HFFc6 (cell line): ENCODE data around the gene LVRN. TPM values are rescaled to one million over a fixed set of nuclear protein-coding genes. Genes with fewer than 3 reads are reported as not detected.

ENCODE experiments used
- DNase-seq: peaks from one replicate; pipeline ENCODE4 v3.0.0-alpha.2; 2018
- H3K27ac Mint-ChIP-seq: 2 replicates; pipeline ENCODE4 v1.8.0; 2020; ENCODE audit warnings: mild to moderate bottlenecking, mixed read lengths
- H3K27me3 Mint-ChIP-seq: 2 replicates; pipeline ENCODE4 v1.8.0; 2021; ENCODE audit warnings: mild to moderate bottlenecking, moderate library complexity, mixed read lengths; ENCODE audit not compliant: insufficient read depth
- H3K36me3 Mint-ChIP-seq: 2 replicates; pipeline ENCODE4 v1.8.0; 2021; ENCODE audit warnings: low read depth, mixed read lengths
- H3K4me1 Mint-ChIP-seq: 2 replicates; pipeline ENCODE4 v1.8.0; 2020; ENCODE audit warnings: low read depth, mixed read lengths
- H3K4me3 Mint-ChIP-seq: 2 replicates; pipeline ENCODE4 v1.8.0; 2020; ENCODE audit warnings: mild to moderate bottlenecking, moderate library complexity, mixed read lengths
- H3K9me3 Mint-ChIP-seq: 2 replicates; pipeline ENCODE4 v1.8.0; 2020; ENCODE audit warnings: mild to moderate bottlenecking, mixed read lengths
- total RNA-seq, 6 experiments: library from RNA; stranded (reverse); fragmentation: NEBNext Ultra II Directional; extraction: Animal tissue kit (Norgen Biotek cat#: 25700); gene quantifications; 2 replicates in 1 of 6; 3 replicates in 5 of 6; pipeline ENCODE4 v1.2.3, GENCODE V29; 2021
- TF ChIP-seq, protein P1 (sequence below): fragments of 200-600 bp; sonication (generic); IDR thresholded peaks from 2 replicates; pipeline ENCODE4 v1.5.0; 2021; ENCODE audit warnings: antibody characterized with exemption, mild to moderate bottlenecking

Gene LVRN
- total RNA-seq, 6 experiments from 2014 or later = 0.07 to 0.41 (median 0.16) TPM; not detected in 2

DNA sequence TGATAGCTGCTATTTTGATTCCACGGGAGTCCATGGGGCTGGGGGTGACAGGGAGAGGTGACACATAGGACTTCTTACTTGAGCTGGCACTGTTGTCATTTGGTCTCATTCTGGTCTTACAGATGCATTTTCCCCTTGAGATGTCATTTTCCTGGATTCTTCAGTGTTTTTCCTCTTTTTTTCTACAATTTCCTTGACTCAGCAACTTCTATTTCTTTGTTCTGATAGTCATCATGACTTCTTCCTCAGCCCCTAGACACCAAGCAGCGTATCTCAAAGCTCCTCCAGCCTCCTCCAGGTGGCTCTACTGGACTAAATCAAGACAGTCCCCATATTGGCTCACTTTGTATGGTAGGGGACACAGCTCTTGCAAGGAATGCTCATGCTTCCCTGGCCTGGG, 16.5 kb downstream of the LVRN start:
- Mint-ChIP-seq H3K27me3 (no peaks in the 10 kb centered on the region; the same call in none of the 2 replicates), H3K27ac (peak overlapping the region; percentile 67), H3K9me3 (no peaks in the 10 kb centered on the region), H3K4me1 (peaks cover 44% of the 10 kb centered on the region), H3K4me3 (no peak overlapping the region), H3K36me3 (no peaks in the 10 kb centered on the region)
- no peak for DNase-seq
- TF ChIP-seq, protein P1, sequence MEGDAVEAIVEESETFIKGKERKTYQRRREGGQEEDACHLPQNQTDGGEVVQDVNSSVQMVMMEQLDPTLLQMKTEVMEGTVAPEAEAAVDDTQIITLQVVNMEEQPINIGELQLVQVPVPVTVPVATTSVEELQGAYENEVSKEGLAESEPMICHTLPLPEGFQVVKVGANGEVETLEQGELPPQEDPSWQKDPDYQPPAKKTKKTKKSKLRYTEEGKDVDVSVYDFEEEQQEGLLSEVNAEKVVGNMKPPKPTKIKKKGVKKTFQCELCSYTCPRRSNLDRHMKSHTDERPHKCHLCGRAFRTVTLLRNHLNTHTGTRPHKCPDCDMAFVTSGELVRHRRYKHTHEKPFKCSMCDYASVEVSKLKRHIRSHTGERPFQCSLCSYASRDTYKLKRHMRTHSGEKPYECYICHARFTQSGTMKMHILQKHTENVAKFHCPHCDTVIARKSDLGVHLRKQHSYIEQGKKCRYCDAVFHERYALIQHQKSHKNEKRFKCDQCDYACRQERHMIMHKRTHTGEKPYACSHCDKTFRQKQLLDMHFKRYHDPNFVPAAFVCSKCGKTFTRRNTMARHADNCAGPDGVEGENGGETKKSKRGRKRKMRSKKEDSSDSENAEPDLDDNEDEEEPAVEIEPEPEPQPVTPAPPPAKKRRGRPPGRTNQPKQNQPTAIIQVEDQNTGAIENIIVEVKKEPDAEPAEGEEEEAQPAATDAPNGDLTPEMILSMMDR = no peak

DNA sequence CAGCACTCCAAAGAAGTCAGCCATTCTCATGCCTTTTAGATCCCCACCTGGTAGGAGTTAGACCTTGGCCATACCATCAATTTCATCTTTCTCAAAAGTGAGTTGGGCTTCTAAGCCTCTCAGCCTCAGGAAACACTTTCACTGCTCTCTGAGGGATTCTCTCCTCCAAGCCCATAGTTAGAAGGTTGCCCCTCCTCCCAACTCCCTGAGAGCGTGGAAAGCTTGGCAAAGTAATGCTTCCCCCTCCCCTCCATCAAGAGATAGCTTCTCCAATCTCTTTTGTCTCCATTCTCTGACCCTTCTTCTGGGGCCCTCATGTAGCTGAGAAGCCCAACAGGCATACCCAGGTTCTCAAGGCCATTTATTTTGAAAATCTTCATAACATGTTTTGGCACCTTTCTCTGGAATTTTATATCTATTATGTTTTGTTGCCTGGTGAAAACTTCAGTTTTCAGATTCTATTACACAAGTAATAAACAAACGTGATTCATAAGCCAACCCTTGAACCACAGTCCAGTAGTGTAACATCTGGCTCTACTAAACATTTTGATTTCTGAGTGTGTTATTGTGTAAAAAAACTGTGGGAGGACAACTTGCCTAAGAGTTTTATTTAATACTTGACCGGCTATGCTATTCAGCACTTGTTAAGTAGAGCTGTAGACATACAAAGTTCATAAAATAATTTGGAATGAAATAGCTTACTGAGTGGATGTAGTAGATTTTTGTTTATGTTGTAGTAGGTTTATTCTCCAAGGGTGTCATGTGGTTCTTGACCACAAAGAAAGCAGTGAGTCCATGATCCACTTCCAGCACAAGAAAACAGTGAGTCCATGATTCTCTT, 17.1 kb downstream of the LVRN start:
- no peaks in the 10 kb centered on the region for H3K36me3 Mint-ChIP-seq
- TF ChIP-seq, protein P1 = no peak
- no peaks in the 10 kb centered on the region; the same call in none of the 2 replicates for H3K27me3 Mint-ChIP-seq
- peaks cover 44% of the 10 kb centered on the region for H3K4me1 Mint-ChIP-seq
- peak overlapping the region; percentile 67 for H3K27ac Mint-ChIP-seq
- no peak overlapping the region for H3K4me3 Mint-ChIP-seq
- DNase-seq = peak; percentile 65
- no peaks in the 10 kb centered on the region for H3K9me3 Mint-ChIP-seq

DNA sequence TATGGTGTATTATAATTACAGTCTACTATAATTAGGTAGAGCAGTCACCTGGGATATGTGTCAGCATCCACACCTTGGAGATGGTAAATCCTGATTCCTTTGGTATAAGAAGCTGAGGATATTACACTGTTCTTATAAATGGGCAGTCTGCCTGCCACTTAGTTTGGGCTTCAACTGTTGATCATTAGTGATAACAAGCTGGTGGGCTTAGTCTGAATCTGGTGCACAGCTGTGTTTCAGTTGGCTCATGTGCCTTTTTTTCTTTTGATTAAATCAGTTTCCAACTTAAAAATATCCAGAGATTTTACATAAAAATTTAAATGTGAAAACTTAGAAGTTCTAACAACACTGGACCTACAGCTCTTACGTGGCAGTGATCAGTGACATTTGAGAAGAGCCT, 21.2 kb downstream of the LVRN start:
- Mint-ChIP-seq H3K27me3 (no peaks in the 10 kb centered on the region; the same call in 1 of the 2 replicates), H3K27ac (no peak overlapping the region), H3K36me3 (no peaks in the 10 kb centered on the region), H3K9me3 (no peaks in the 10 kb centered on the region), H3K4me1 (peaks cover 32% of the 10 kb centered on the region), H3K4me3 (no peak overlapping the region)
- TF ChIP-seq, protein P1 = no peak
- DNase-seq = no peak

DNA sequence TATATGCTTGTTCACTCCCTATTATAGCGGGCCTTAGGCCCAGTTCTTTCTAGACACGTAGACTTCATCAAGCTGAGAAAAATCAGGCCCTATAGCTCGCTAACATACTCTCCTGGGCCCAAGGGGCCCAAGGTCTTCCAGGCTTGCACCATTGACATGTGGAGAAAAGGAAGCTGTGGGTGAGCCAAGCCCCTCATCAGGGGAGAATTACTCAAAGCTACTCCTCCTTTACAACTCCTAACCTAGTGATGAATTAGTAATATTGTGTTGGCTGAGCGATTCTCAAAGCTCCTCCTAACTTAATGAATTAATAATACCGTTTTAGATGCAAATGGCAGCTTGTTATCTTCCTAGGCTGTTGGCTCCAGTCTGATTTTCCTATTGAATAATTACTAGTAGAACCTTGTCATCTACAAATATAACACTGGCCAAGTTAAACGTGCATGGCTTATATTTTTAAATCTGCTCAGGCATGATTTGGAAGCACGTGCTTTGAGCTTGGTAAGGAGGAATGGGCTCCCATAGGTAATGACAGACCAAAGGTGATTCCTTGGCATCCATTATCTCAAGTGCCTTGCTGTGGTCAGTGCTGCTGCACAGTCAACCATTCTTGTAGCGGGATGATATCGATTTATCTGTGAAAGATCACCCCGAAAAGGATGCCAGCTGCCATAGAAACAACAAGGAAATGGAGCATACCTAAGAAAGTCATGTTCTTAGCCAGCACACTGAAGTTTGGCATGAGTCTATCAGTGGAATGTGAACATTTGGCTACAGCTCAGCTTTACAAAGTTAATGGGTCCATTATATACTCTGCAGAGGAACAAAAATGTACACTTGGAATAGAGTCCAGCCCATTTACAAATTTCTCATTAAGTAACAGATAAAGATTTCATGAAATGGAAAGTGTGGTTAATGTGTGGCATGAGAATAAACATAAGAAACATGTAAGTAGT, 23.8 kb downstream of the LVRN start:
- TF ChIP-seq, protein P1 = no peak
- H3K27me3 Mint-ChIP-seq = peaks cover 2% of the 10 kb centered on the region
- no peaks in the 10 kb centered on the region for H3K36me3 Mint-ChIP-seq
- no peak overlapping the region for H3K4me3 Mint-ChIP-seq
- H3K4me1 Mint-ChIP-seq = peaks cover 7% of the 10 kb centered on the region
- H3K9me3 Mint-ChIP-seq = no peaks in the 10 kb centered on the region
- peak; percentile 15 for DNase-seq
- no peak overlapping the region for H3K27ac Mint-ChIP-seq

DNA sequence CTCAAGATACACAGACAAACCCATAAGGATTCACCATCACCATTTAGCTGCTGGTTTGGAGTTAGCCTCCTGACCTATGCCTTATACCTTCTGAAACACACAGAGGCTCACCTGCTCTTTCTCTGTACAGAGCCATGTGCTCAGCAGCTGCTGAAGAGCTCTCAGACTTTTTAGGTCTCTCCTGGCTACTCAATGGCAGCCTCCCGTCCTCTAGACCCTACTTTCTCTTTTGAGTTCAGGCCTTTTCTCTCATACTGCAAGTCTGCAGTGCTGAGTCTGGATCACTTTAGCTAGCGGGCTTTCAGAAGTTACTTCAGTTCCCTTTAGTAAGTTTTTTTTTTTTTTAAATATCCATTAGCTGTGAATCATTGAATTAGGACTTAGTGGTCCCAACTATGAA, 25.7 kb downstream of the LVRN start:
- Mint-ChIP-seq H3K36me3 (no peaks in the 10 kb centered on the region), H3K4me3 (no peak overlapping the region), H3K4me1 (peaks cover 7% of the 10 kb centered on the region), H3K27ac (no peak overlapping the region), H3K27me3 (peaks cover 2% of the 10 kb centered on the region), H3K9me3 (no peaks in the 10 kb centered on the region)
- no peak for DNase-seq
- TF ChIP-seq, protein P1 = no peak
